Measurements from ENCODE around the gene KCNS1. TPM values are rescaled to one million over a fixed set of nuclear protein-coding genes. Genes with fewer than 3 reads are reported as not detected.

The KCNS1 gene
- total and polyA plus RNA-seq, 8 donors, result 0.04 to 1.3 (median 0.09) TPM; not detected in 1

DNA sequence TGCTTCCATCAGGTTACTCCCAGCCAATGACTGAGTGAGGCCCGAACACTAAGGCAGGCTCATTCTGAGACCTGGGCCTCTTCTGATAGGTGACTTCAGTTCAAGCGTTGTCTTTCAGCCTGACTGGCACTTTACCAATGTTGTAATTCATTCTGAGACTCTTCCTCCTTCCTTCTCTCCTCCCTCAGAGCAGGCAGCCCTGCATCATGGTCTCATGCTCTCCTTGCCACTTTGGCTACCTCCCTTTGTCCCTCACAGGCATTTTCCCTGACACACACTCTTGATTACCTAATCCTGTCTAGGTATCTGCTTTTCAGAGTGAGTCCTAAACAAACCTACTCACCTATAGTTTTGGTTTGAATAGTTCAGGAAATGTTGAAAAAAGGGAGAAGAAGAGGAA, 36.0 kb upstream of the KCNS1 start:
- FAIRE-seq (no peak), ATAC-seq (no peak), DNase-seq (no peak)
- intact Hi-C loops (cut with DNase I), result no loop called here
- Histone ChIP-seq H3K27me3 (no peaks in the 10 kb centered on the region), H3K9me3 (no peaks in the 10 kb centered on the region), H3K27ac (no peak overlapping the region), H3K4me3 (no peak overlapping the region), H3K4me1 (no peaks in the 10 kb centered on the region), H3K36me3 (no peaks in the 10 kb centered on the region)
- no peak for TF ChIP-seq CTCF (IDR thresholded peaks at IDR 0.05)
- 65 to 70% methylated on average over 2 of the region's 2 CpGs for WGBS, 2 donors

- no peaks in the 10 kb centered on the region for H3K27me3 ChIP-seq
- DNase-seq, result no peak
- H3K4me3 ChIP-seq, result no peak overlapping the region
- intact Hi-C loops (cut with DNase I), result loop anchor here in 1 of 3 donors (10.0 kb wide), 1 partner anchor 157 kb away; no protein-coding TSS in a partner anchor
- H3K4me1 ChIP-seq, result no peaks in the 10 kb centered on the region
- no peaks in the 10 kb centered on the region for H3K9me3 ChIP-seq
- no peak for ATAC-seq
- no peak for TF ChIP-seq CTCF (IDR thresholded peaks at IDR 0.05)
- WGBS, 2 donors, result 47 to 53% methylated on average over 2 of the region's 2 CpGs
- no peak overlapping the region for H3K27ac ChIP-seq
- H3K36me3 ChIP-seq, result no peaks in the 10 kb centered on the region
- FAIRE-seq, result no peak
Measured at GRCh38 chr20:45128099-45128498, 27.2 kb upstream of the KCNS1 start.

- Histone ChIP-seq H3K4me3 (no peak within 1 kb of the TSS), H3K4me1 (no peaks in the 10 kb centered on the region), H3K9me3 (no peaks in the 10 kb centered on the region), H3K27ac (no peak within 1 kb of the TSS), H3K27me3 (no peaks in the 10 kb centered on the region), H3K36me3 (no peaks in the 10 kb centered on the region)
- no peak for DNase-seq
- 68 to 83% methylated on average over 6 of the region's 6 CpGs for WGBS, 2 donors
- FAIRE-seq, result no peak
- no peak for ATAC-seq
- intact Hi-C loops (cut with DNase I), result loop anchor here in 1 of 3 donors (10.0 kb wide), 1 partner anchor 160 kb away; no protein-coding TSS in a partner anchor
- no peak for TF ChIP-seq CTCF (IDR thresholded peaks at IDR 0.05)
Measured at GRCh38 chr20:45124365-45124764, 23.4 kb upstream of the KCNS1 start, which contains the start of gene WFDC12. TSS of gene WFDC12 (minus strand) at chr20:45124465. CDS start at chr20:45124447, 18 bp downstream.

GRCh38 chr20:45121388-45121787, 20.5 kb upstream of the KCNS1 start:
- no peaks in the 10 kb centered on the region for H3K36me3 ChIP-seq
- H3K4me1 ChIP-seq, result no peaks in the 10 kb centered on the region
- no peak for TF ChIP-seq CTCF (IDR thresholded peaks at IDR 0.05)
- no peaks in the 10 kb centered on the region for H3K27me3 ChIP-seq
- DNase-seq (no peak), FAIRE-seq (no peak), ATAC-seq (no peak)
- WGBS, 2 donors, result 75 to 82% methylated on average over 2 of the region's 2 CpGs
- intact Hi-C loops (cut with DNase I), result loop anchor here in 1 of 3 donors (10.0 kb wide), 1 partner anchor 163 kb away; no protein-coding TSS in a partner anchor
- H3K9me3 ChIP-seq, result no peaks in the 10 kb centered on the region
- H3K4me3 ChIP-seq, result no peak overlapping the region
- no peak overlapping the region for H3K27ac ChIP-seq

DNA sequence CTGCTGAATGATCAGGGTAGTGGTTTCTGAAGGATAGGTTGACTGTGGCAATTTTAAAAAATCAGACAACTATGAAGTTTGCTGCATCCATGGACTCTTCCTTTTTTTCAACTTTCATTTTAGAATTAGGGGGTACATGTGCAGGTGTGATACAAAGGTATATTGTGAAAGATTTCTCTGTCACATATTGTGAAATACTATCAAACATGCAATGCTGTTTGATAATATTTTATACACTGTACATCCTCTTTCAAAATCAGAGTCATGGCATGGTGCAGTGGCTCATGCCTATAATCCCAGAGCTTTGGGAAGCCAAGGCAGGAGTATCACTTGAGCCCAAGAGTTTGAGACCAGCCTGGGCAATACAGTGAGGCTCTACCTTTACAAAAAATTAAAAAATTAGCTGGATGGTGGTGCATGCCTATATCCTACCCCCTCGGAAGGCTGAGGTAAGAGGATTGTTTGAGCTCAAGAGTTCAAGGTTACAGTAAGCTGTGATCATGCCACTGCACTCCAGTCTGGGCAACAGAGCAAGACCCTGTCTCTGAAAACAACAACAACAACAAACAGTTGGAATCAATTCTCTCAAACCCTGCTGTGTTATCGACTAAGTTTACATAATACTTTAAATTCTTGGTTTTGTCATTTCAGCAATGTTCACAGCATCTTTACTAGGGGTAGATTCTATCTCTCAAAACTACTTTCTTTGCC, 18.8 kb upstream of the KCNS1 start:
- Histone ChIP-seq H3K4me1 (no peaks in the 10 kb centered on the region), H3K9me3 (no peaks in the 10 kb centered on the region), H3K27me3 (no peaks in the 10 kb centered on the region), H3K36me3 (no peaks in the 10 kb centered on the region), H3K4me3 (no peak overlapping the region), H3K27ac (no peak overlapping the region)
- DNase-seq, result no peak
- FAIRE-seq, result no peak
- 56 to 69% methylated on average over 2 of the region's 2 CpGs for whole genome bisulfite sequencing, 2 donors
- no peak for ATAC-seq
- intact Hi-C loops (cut with DNase I), result loop anchor here in 1 of 3 donors (10.0 kb wide), 1 partner anchor 165 kb away; no protein-coding TSS in a partner anchor
- no peak for TF ChIP-seq CTCF (IDR thresholded peaks at IDR 0.05)
